GM12878 (cell line): ENCODE measurements around the gene RNF220. TPM values are rescaled to one million over a fixed set of nuclear protein-coding genes. Genes with fewer than 3 reads are reported as not detected.

Experiments
- ATAC-seq: fragments of 200-7000 bp; cut with Tn5 transposase; 3 replicates; pipeline ENCODE4 v1.9.1; 2020; ENCODE audit warnings: mild to moderate bottlenecking, moderate library complexity
- BruUV-seq: library from RNA; stranded (reverse); fragments of 400-500 nt; replicated peaks from 2 replicates; lab custom pipeline; 2021; lab: Mats Ljungman, UMichigan
- CTCF ChIA-PET: fragments of 300-600 bp; sonication (Branson Sonifier 250); formaldehyde crosslinking; extraction: SDS; loops from one replicate; lab custom pipeline; 2021; ENCODE audit warnings: inconsistent platforms; lab: Yijun Ruan, JAX
- POLR2A ChIA-PET: fragments of 350-600 bp; formaldehyde crosslinking; extraction: SDS; loops from one replicate; lab custom pipeline; 2021; ENCODE audit warnings: inconsistent platforms; lab: Charles Lee
- RAD21 ChIA-PET: fragments of 300-600 bp; sonication (Branson Sonifier 250); formaldehyde crosslinking; loops from one replicate; lab custom pipeline; 2023; ENCODE audit warnings: antibody characterized with exemption; ENCODE audit not compliant: unreplicated experiment; lab: Charles Lee
- SMC1A ChIA-PET: fragments of 300-600 bp; sonication (Branson Sonifier 250); formaldehyde crosslinking; loops from one replicate; lab custom pipeline; 2023; ENCODE audit not compliant: unreplicated experiment, uncharacterized antibody; lab: Charles Lee
- DNase-seq: peaks from one replicate; pipeline ENCODE4 v3.0.0-alpha.2; 2011; ENCODE audit warnings: low read depth, low spot score
- FAIRE-seq: peaks from 3 replicates; lab custom pipeline; 2011; peaks lifted over from hg19 to GRCh38; lab: Jason Lieb, UNC
- H2AFZ ChIP-seq: 2 replicates; pipeline ENCODE4 v1.6.0; 2011; ENCODE audit warnings: low read depth, low read length, control low read depth; ENCODE audit not compliant: control insufficient read depth
- H3K27ac ChIP-seq: 2 replicates; pipeline ENCODE4 v1.5.1; 2011; ENCODE audit warnings: control low read depth; ENCODE audit not compliant: control insufficient read depth, insufficient read depth
- H3K27me3 ChIP-seq, 2 experiments: replicated peaks in 1 of 2; 2 replicates each; pipeline versions ENCODE4 v1.6.0 to v1.6.1; 2011; ENCODE audit warnings: low read length in 1 of 2; ENCODE audit not compliant: control insufficient read depth in 2 of 2, insufficient read depth in 2 of 2
- H3K36me3 ChIP-seq, 2 experiments: 2 replicates each; pipeline ENCODE4 v1.5.1; 2011; ENCODE audit warnings: low read length in 1 of 2; ENCODE audit not compliant: control insufficient read depth in 2 of 2, insufficient read depth in 2 of 2
- H3K4me1 ChIP-seq: 2 replicates; pipeline ENCODE4 v1.6.1; 2011; ENCODE audit warnings: mild to moderate bottlenecking, low read length, moderate library complexity, mixed read lengths; ENCODE audit not compliant: control insufficient read depth, insufficient read depth
- H3K4me2 ChIP-seq: 2 replicates; pipeline ENCODE4 v1.6.0; 2011; ENCODE audit warnings: control low read depth; ENCODE audit not compliant: control insufficient read depth, insufficient read depth
- H3K4me3 ChIP-seq: fragments of 200-600 bp; sonication (generic); 2 replicates; pipeline ENCODE4 v1.5.1; 2016
- H3K79me2 ChIP-seq: 2 replicates; pipeline ENCODE4 v1.6.0; 2011; ENCODE audit warnings: low read length; ENCODE audit not compliant: control insufficient read depth, insufficient read depth
- H3K9ac ChIP-seq: 2 replicates; pipeline ENCODE4 v1.8.0; 2011; ENCODE audit warnings: low read length, control low read depth, mixed read lengths; ENCODE audit not compliant: control insufficient read depth, insufficient read depth
- H3K9me3 ChIP-seq: replicated peaks from 3 replicates; pipeline ENCODE4 v1.5.1; 2011; ENCODE audit warnings: mild to moderate bottlenecking, low read length; ENCODE audit not compliant: control insufficient read depth, insufficient read depth
- H4K20me1 ChIP-seq: 2 replicates; pipeline ENCODE4 v1.6.0; 2011; ENCODE audit not compliant: control insufficient read depth, insufficient read depth
- CREB1 ChIP-seq: IDR thresholded peaks from 2 replicates; pipeline ENCODE4 v1.6.1; 2012; ENCODE audit warnings: low read depth, mild to moderate bottlenecking, inconsistent platforms
- CREM ChIP-seq: IDR thresholded peaks from 2 replicates; pipeline ENCODE4 v1.6.1; 2014; ENCODE audit warnings: antibody characterized with exemption, low read depth
- CUX1 ChIP-seq: IDR thresholded peaks from 2 replicates; pipeline ENCODE4 v1.6.1; 2012; ENCODE audit warnings: improper control_type of control experiment, low read depth, low read length; ENCODE audit not compliant: insufficient replicate concordance
- E2F4 ChIP-seq: IDR thresholded peaks from 2 replicates; pipeline ENCODE4 v1.6.1; 2012; ENCODE audit warnings: low read depth, low read length, improper control_type of control experiment
- E2F8 ChIP-seq: fragments of 450-650 bp; IDR thresholded peaks from 2 replicates; pipeline ENCODE4 v1.6.1; 2018; ENCODE audit warnings: mild to moderate bottlenecking, low read depth, moderate library complexity; ENCODE audit not compliant: partially characterized antibody
- FOXM1 ChIP-seq: IDR thresholded peaks from 2 replicates; pipeline ENCODE4 v1.6.1; 2012; ENCODE audit warnings: low read depth, mild to moderate bottlenecking, inconsistent platforms, low read length, moderate library complexity
- HCFC1 ChIP-seq: fragments of 150-350 bp; IDR thresholded peaks from 2 replicates; pipeline ENCODE4 v1.6.1; 2014; ENCODE audit warnings: low read length
- HDAC6 ChIP-seq: fragments of 200-600 bp; sonication (generic); IDR thresholded peaks from one replicate; pipeline ENCODE4 v1.8.0; 2017; ENCODE audit warnings: antibody characterized with exemption; ENCODE audit not compliant: unreplicated experiment
- IKZF2 ChIP-seq, 2 experiments: fragments of 450-650 bp; IDR thresholded peaks; 2 replicates each; pipeline ENCODE4 v1.6.1; 2017; ENCODE audit warnings: mild to moderate bottlenecking in 2 of 2, moderate library complexity in 2 of 2
- PAX5 ChIP-seq: IDR thresholded peaks from 2 replicates; pipeline ENCODE4 v1.6.1; 2011; ENCODE audit warnings: low read depth, low read length, borderline replicate concordance
- POLR2A ChIP-seq: IDR thresholded peaks from 2 replicates; pipeline ENCODE4 v1.6.1; 2011; ENCODE audit warnings: low read depth, mild to moderate bottlenecking, low read length
- STAT3 ChIP-seq: IDR thresholded peaks from 2 replicates; pipeline ENCODE4 v1.6.1; 2011; ENCODE audit warnings: low read depth, low read length, improper control_type of control experiment
- TBL1XR1 ChIP-seq: IDR thresholded peaks from 2 replicates; pipeline ENCODE4 v1.6.1; 2012; ENCODE audit warnings: low read depth, low read length, improper control_type of control experiment
- TCF3 ChIP-seq: IDR thresholded peaks from 2 replicates; pipeline ENCODE4 v1.6.1; 2012; ENCODE audit warnings: low read depth, mild to moderate bottlenecking, low read length, borderline replicate concordance; ENCODE audit not compliant: insufficient read depth
- USF2 ChIP-seq: IDR thresholded peaks from 2 replicates; pipeline ENCODE4 v1.6.1; 2011; ENCODE audit warnings: low read depth, low read length, improper control_type of control experiment, borderline replicate concordance
- WGBS: methylation state at CpG from one replicate; pipeline ENCODE4 v1.1.6; 2016; ENCODE audit warnings: low lambda C conversion rate; ENCODE audit not compliant: insufficient replicate concordance, insufficient coverage; ENCODE audit errors: missing lambda C conversion rate; 5-methylcytosine and 5-hydroxymethylcytosine counted together
- in situ Hi-C: fragments of 300-500 bp; cut with MboI; formaldehyde crosslinking; loops from 9 replicates; pipeline ENCODE4 v1.14.3; 2018; ENCODE audit warnings: mixed read lengths
- intact Hi-C: fragments of 100-400 bp; cut with micrococcal nuclease; formaldehyde crosslinking; loops from one replicate; pipeline ENCODE4 v1.14.2; 2022; ENCODE audit not compliant: unreplicated experiment
- polyA plus RNA-seq, 11 experiments: library from polyadenylated mRNA; depleted of rRNA in 4 of 11; unstranded in 6 of 11; stranded (reverse) in 5 of 11; fragments of >200 nt; fragmentation: Nextera tagmentation in 4 of 11; fragmentation: Illumina TruSeq in 1 of 11; extraction: Ambion mirVana in 4 of 11; extraction: Trizol in 1 of 11; gene quantifications; 1 replicate in 1 of 11; 2 replicates in 10 of 11; pipeline versions ENCODE4 v1.2.1 to v1.2.3, GENCODE V29; 2011 to 2016; ENCODE audit warnings: inconsistent platforms in 2 of 11, missing spikeins in 2 of 11, low read depth in 1 of 11
- total RNA-seq, 4 experiments: library from RNA; depleted of rRNA in 3 of 4; stranded (reverse); fragments of >200 nt in 3 of 4; fragmentation: Illumina TruSeq in 1 of 4; extraction: Trizol in 1 of 4; gene quantifications; 2 replicates each; pipeline versions ENCODE4 v1.2.1 to v1.2.3, GENCODE V29; 2013 to 2021

The RNF220 gene
- total and polyA plus RNA-seq, 10 of the 15 experiments (the other 5 are each of a cell fraction or from before 2014, with no cell fraction given), result 4.6 to 84.1 (median 53.7) TPM

GRCh38 chr1:44422161-44422560, 17.1 kb downstream of the RNF220 start:
- in situ Hi-C loops, result no loop called here
- Histone ChIP-seq H3K79me2 (no peaks in the 10 kb centered on the region), H3K36me3 (no peaks in the 10 kb centered on the region), H3K4me1 (no peaks in the 10 kb centered on the region), H2AFZ (no peak overlapping the region), H3K9me3 (no peaks in the 10 kb centered on the region), H3K4me3 (no peak overlapping the region), H4K20me1 (no peaks in the 10 kb centered on the region; the same call in 1 of the 2 replicates), H3K9ac (no peak overlapping the region), H3K27ac (no peak overlapping the region), H3K4me2 (no peak overlapping the region), H3K27me3 (peaks cover 11 to 29% of the 10 kb centered on the region in 2 experiments)
- 49% methylated on average over 6 of the region's 6 CpGs for WGBS
- BruUV-seq, result no TSS peak
- POLR2A ChIA-PET, result no interaction called here
- CTCF ChIA-PET, result no interaction called here
- FAIRE-seq (no peak), DNase-seq (no peak), ATAC-seq (no peak)
- SMC1A ChIA-PET, result interaction anchor here (1.1 kb wide), 1 partner anchor 39 kb away, joined by 3 read pairs; no protein-coding TSS in a partner anchor
- intact Hi-C loops, result no loop called here
- RAD21 ChIA-PET, result no interaction called here
- TF ChIP-seq TCF3 (no peak), USF2 (no peak), CUX1 (no peak), E2F4 (no peak), CREM (no peak), CREB1 (no peak), HDAC6 (no peak), STAT3 (no peak), TBL1XR1 (no peak), E2F8 (no peak), PAX5 (no peak), FOXM1 (no peak), IKZF2 (IDR thresholded peaks at IDR 0.05) (no peak), HCFC1 (no peak), POLR2A (no peak)
